ENCODE results near the gene WFDC2.

DNA sequence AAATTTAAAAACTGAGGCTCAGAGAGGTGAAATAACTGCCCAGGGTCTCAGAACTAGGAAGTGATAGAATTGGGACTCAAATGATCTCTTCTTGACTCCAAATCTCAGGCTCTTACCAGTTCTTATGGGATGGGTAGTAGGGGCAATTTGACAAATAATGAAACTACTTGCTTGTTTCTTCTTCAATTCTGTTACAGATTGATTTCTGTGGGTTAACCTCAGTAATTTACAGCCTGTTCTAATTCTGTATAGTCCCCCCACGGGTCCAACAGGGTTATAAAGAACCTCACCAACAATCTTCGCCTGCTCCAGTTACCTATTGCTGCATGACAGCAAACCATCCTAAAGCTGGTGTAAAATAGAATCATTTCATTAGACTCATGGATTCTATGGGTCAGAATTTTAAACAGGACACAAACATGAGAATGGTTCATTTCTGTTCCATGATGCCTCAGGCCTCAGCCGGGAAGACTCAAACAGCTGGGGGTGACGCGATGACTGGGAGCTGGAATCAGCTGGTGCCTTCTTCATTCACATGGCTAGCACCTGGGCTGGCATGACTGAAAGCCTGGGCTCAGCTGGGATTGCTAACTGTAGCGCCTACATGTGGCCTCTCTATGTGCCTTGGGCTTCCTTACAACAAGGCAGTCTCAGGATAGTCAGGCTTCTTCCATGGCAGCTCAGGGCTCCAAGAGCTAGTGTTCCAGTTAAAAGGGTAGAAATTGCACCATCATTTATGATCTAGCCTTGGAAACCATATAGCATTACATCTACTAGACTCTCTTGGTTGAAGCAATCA, 6.6 kb upstream of the WFDC2 start:
- TF ChIP-seq, protein P1, sequence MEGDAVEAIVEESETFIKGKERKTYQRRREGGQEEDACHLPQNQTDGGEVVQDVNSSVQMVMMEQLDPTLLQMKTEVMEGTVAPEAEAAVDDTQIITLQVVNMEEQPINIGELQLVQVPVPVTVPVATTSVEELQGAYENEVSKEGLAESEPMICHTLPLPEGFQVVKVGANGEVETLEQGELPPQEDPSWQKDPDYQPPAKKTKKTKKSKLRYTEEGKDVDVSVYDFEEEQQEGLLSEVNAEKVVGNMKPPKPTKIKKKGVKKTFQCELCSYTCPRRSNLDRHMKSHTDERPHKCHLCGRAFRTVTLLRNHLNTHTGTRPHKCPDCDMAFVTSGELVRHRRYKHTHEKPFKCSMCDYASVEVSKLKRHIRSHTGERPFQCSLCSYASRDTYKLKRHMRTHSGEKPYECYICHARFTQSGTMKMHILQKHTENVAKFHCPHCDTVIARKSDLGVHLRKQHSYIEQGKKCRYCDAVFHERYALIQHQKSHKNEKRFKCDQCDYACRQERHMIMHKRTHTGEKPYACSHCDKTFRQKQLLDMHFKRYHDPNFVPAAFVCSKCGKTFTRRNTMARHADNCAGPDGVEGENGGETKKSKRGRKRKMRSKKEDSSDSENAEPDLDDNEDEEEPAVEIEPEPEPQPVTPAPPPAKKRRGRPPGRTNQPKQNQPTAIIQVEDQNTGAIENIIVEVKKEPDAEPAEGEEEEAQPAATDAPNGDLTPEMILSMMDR (tag by site-specific recombination; IDR thresholded peaks at IDR 0.05): no peak
- no peak for TF ChIP-seq ZEB2 (tag by site-specific recombination; IDR thresholded peaks at IDR 0.05)
